HG02759 (cell line): ENCODE measurements around the gene CBX8.

Experiments
- ATAC-seq: cut with Tn5 transposase; IDR thresholded peaks from one replicate; pipeline ENCODE4 v1.9.1; 2021; ENCODE audit warnings: mild to moderate bottlenecking, moderate library complexity; ENCODE audit not compliant: unreplicated experiment

Gene CBX8

GRCh38 chr17:79795795-79796443 lies 958 bp downstream of the CBX8 start:
- no peak for ATAC-seq

GRCh38 chr17:79794659-79795511 lies 2.0 kb downstream of the CBX8 start:
- ATAC-seq = no peak

GRCh38 chr17:79793924-79794304 lies 3.0 kb downstream of the CBX8 start:
- no peak for ATAC-seq

DNA sequence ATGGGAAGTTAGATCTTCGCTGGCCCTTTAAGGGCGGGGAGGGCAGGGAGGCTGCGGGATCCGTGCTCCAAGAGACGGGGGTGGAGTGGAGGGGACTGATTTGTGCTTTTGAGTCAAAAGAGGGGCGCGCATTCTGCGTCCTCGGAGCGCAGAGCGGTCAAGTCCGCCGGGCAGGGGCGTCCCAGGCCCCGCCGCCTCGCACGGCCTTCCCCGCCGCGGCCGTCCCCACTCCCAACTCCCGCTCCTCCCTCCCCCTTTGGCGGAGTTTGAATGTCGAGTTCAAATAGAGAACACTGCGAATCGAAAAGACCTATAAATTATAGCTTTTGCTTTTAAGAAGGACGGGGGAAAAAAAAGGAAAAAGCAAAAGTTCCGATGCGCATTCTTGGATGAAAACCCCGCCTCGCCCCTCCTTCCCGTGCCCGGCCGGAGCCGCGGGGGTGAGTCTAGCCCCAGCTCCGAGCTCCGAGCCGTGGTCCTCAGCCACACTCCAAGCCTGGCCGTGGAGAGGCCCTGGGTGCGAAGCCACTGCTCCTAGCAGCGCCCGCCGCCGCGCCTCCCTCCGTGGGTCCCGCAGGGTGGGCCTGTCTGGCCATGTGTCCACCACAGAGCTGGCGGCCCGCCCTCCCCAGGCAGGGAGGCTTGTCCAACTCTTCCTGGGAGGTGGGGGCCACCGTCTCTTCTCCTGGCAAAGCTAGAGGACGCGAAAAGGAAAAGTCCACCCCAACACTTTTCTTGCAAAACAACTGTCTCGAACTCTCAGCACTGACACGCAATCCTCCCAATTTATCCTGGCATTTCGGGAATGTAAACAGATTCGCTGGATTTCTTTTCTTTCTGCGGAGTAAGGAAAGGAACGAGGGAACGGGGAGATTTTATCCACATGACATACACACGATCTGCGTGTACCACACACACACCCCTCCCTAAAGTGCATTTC lies 3.6 kb downstream of the CBX8 start:
- ATAC-seq = no peak

DNA sequence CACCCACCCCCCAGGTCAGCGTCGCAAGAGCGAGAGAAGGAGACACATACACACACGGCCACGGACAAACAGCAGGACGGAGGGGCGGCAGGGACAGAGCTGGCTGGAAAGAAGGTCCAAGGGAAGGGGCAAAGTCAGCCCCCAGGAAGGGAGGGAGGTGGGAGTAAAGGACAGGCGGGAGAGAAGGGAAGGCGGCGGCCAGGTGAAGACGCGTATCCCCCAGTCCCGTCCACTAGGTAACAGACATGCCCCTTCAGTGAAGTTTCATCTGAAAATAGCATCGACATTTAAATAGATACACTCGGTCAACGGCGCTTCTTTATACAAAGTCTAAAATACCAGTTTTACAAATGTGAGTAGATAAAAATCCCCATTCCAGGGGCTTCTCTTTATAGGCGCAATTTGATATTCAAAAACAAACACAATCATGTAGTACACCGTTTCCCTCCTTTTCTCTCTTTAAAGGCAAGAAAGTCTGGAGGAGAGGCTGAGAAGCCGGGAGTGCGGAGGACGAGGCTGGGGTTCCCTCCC lies 4.5 kb downstream of the CBX8 start:
- no peak for ATAC-seq

GRCh38 chr17:79791735-79792161 lies 5.1 kb downstream of the CBX8 start:
- no peak for ATAC-seq

GRCh38 chr17:79790805-79791734 lies 5.8 kb downstream of the CBX8 start:
- ATAC-seq = no peak

DNA sequence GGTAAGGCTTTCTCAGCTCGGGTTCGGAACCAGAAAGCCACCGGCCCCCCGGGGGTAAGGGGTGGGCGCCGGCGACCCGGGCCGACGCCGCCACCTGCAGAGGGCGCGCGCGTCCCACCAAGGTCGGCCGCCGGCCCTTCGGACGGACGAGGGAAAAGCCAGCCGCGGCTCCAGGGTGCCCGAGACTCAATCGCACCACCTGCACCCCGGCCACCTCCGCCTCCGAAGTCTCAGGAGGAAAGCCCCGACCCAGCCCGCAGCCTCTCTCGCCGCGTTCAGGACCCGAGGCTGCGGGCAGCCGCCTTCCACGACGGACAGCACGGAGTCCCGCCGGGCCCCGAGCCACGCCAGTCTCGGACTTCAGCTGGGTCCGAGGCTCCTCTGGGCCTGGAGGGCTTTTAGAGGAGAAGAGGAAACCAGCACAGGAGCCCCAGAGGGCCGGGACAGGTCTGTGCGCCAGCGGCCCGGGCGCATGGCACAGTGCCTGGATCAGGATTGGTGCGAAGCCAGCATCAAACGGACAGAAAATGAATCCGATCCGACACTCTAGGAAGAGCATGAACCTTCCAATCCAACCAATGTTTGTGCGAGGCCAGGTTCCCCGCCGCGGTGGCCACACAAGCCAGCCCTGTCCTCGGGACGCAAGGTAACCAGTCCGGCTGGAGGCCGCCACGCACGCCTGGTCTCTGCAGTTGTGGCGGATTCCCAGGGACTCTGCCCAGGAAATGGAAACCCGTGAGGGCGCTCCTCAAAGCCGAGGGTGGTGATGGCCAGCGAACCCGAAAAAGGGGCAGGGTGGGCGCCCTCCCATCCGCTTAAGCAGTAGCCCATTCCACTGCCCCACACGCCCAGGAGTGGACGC lies 6.7 kb downstream of the CBX8 start:
- ATAC-seq = no peak

DNA sequence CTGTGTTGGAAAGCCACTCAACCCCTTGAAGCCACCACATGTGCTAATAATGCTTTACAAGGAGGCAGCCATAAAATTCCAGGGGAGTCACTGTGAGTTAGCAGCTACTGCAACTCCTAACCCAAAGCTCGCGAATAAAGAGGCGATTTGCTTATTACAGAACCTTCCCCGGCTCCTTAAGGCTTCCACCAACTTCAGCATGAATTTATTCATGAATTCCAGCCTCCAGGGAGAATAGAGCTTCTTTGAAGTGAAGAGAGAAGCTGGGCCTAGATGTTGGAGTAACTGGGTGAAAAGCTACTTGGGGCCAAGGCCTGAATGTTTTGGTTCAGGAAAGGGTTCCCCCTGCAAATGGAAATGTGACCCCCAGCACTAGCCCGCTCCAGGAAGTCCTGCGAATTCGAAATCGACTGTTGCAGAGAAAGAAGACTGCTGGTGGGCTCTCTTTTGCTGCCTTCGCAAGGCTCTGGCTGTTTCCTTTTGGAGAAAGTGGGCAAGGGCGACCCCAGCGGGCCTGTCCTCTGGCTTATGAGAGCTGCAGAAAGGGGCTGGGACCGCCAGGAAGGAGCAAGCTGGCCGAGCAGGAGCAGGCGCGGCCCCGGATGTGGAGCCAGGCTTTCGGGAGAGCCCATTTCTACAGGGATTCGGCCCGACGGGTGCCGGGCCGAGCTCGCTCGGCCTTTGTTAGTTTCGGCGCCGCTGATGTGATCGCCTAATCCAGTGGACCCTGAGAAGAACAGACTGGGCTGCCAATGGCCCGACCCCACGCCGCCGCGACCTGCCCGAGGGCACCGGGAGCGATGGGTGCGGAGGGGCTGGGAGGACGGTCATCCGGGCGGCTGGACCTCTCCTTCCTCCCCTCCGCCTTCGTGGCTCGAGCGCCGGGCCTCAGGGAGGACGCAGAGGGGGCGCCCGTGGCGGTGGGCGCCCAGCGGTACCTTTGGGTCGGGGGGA lies 7.6 kb downstream of the CBX8 start:
- no peak for ATAC-seq

GRCh38 chr17:79788455-79788854 lies 8.4 kb downstream of the CBX8 start:
- no peak for ATAC-seq

GRCh38 chr17:79786930-79787643 lies 9.8 kb downstream of the CBX8 start:
- no peak for ATAC-seq

DNA sequence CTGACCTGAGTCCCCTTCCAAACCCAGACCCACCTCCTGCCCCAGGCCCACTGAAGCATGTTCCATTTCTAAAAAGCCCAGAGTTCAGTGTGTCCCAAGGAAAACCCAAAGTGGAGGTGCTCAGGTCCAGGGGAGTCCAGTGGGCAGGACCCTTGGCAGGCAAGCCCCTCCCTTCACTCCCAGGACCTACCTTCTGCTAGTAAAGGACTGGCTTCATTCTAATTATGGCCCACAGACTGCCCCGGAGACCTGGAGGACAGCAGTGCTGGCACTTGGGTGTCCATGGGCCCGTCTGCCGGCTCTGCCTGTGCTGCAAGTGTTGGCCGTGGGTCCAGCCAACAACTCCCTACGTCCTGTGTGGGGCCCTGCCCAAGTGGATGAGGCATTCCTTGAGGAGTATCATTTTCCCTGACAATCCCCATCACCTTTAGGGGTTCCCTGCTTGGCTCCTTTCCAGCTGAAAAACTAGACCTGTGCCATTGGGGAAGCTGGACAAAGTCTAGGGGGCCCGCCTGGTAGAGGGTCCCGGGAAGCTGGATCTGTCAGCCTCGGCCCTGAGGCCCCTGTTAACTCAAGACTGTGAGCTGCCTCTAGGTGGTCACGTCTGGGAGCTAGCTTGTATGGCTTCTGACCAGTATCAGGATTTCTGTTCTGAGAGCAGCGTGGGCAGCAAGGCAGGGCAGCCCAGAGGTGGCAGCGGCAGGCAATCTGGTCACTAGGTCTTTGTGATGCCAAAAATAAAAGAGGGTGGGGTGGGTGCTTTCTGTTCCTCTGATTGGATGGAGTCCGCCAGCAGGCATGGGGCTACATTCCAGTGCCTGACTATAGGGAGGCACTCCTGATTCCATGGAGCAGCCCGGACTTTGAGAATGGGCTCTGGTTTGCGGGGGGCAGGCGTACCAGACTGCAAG lies 10.7 kb downstream of the CBX8 start:
- no peak for ATAC-seq

- ATAC-seq = no peak
Observed at GRCh38 chr17:79785017-79785899, 11.6 kb downstream of the CBX8 start.

GRCh38 chr17:79784353-79785016 lies 12.4 kb downstream of the CBX8 start:
- no peak for ATAC-seq

GRCh38 chr17:79783891-79784290 lies 13.0 kb downstream of the CBX8 start:
- no peak for ATAC-seq
